ENCODE results near the gene ACTL7A.

Gene ACTL7A

DNA sequence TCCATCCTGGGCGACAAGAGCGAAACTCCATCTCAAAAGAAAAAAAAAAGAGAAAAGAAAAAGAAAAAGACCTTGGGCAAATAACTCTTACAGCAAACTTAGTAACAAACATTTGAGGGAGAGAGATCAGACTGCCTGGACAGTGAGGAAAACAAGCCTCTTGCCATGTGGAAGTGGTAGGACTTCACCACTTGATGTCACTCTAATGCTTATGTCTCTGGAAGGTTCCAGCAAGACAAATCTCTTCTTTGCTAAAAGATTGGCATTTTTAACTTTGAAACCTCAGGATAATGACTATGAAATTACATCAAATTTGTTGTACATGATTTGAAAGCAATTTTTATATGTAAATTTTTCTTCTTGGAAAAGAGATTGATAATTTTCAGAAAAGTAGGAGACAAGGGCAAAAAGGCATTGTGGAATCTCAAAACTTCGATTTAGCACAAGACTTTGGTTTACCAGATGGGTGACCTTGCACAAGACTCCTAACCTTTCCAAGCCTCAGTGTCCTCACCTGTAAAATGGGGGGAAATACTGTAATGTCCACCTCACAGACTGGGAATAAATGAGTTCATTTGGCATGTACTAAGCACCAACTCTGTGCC lies 11.7 kb upstream of the ACTL7A start:
- no peak for DNase-seq
- no peak for ATAC-seq (ENCODE audit: insufficient read depth, low read depth)
- TF ChIP-seq EZH2 (IDR thresholded peaks at IDR 0.05; ENCODE audit: borderline replicate concordance, low read depth, low read length, severe bottlenecking), result no peak
- TF ChIP-seq CTCF (IDR thresholded peaks at IDR 0.05; ENCODE audit: borderline replicate concordance, extremely low read depth, low read length, poor library complexity, severe bottlenecking), result peak; percentile 49

GRCh38 chr9:108851138-108851537 lies 10.9 kb upstream of the ACTL7A start:
- H3K4me3 ChIP-seq (ENCODE audit: low read depth in 1 of 2, low read length in 2 of 2), result no peak overlapping the region
- H3K36me3 ChIP-seq (ENCODE audit: insufficient read depth, low read length), result no peaks in the 10 kb centered on the region
- no peaks in the 10 kb centered on the region for H3K79me2 ChIP-seq (ENCODE audit: insufficient read depth, low read length)
- H3K9ac ChIP-seq (ENCODE audit: low read depth, low read length), result no peak overlapping the region
- no peak for DNase-seq
- H3K27me3 ChIP-seq (ENCODE audit: insufficient read depth, low read length, poor library complexity), result no peaks in the 10 kb centered on the region
- no peak overlapping the region for H3K4me2 ChIP-seq (ENCODE audit: insufficient read depth, low read length)
- no peaks in the 10 kb centered on the region for H3K4me1 ChIP-seq (ENCODE audit: insufficient read depth, low read length)
- no peak overlapping the region for H2AFZ ChIP-seq (ENCODE audit: low read depth, low read length)
- no peaks in the 10 kb centered on the region for H3K9me3 ChIP-seq (ENCODE audit: insufficient read depth, low read length, severe bottlenecking)
- no peaks in the 10 kb centered on the region for H4K20me1 ChIP-seq (ENCODE audit: insufficient read depth, low read length)
- ATAC-seq (ENCODE audit: insufficient read depth, low read depth), result no peak
- no peak overlapping the region for H3K27ac ChIP-seq (ENCODE audit: low read length)
- no peak for TF ChIP-seq CTCF (IDR thresholded peaks at IDR 0.05; ENCODE audit: borderline replicate concordance, extremely low read depth, low read length, poor library complexity, severe bottlenecking)
- no peak for TF ChIP-seq EZH2 (IDR thresholded peaks at IDR 0.05; ENCODE audit: borderline replicate concordance, low read depth, low read length, severe bottlenecking)

More for the DNA sequence above, 11.7 kb upstream of the ACTL7A start:
- no peaks in the 10 kb centered on the region for H3K9me3 ChIP-seq (ENCODE audit: insufficient read depth, low read length, severe bottlenecking)
- no peak overlapping the region for H2AFZ ChIP-seq (ENCODE audit: low read depth, low read length)
- no peaks in the 10 kb centered on the region for H4K20me1 ChIP-seq (ENCODE audit: insufficient read depth, low read length)
- H3K4me2 ChIP-seq (ENCODE audit: insufficient read depth, low read length), result no peak overlapping the region
- H3K4me1 ChIP-seq (ENCODE audit: insufficient read depth, low read length), result no peaks in the 10 kb centered on the region
- H3K27me3 ChIP-seq (ENCODE audit: insufficient read depth, low read length, poor library complexity), result no peaks in the 10 kb centered on the region
- H3K27ac ChIP-seq (ENCODE audit: low read length), result no peak overlapping the region
- H3K4me3 ChIP-seq (ENCODE audit: low read depth in 1 of 2, low read length in 2 of 2), result no peak overlapping the region
- no peaks in the 10 kb centered on the region for H3K79me2 ChIP-seq (ENCODE audit: insufficient read depth, low read length)
- no peaks in the 10 kb centered on the region for H3K36me3 ChIP-seq (ENCODE audit: insufficient read depth, low read length)
- no peak overlapping the region for H3K9ac ChIP-seq (ENCODE audit: low read depth, low read length)

- Histone ChIP-seq H3K36me3 (ENCODE audit: insufficient read depth, low read length) (no peaks in the 10 kb centered on the region), H3K79me2 (ENCODE audit: insufficient read depth, low read length) (no peaks in the 10 kb centered on the region), H3K4me3 (ENCODE audit: low read depth in 1 of 2, low read length in 2 of 2) (no peak overlapping the region), H2AFZ (ENCODE audit: low read depth, low read length) (no peak overlapping the region), H3K9ac (ENCODE audit: low read depth, low read length) (no peak overlapping the region), H3K4me2 (ENCODE audit: insufficient read depth, low read length) (no peak overlapping the region), H3K9me3 (ENCODE audit: insufficient read depth, low read length, severe bottlenecking) (no peaks in the 10 kb centered on the region), H3K27ac (ENCODE audit: low read length) (no peak overlapping the region), H3K4me1 (ENCODE audit: insufficient read depth, low read length) (no peaks in the 10 kb centered on the region), H4K20me1 (ENCODE audit: insufficient read depth, low read length) (no peaks in the 10 kb centered on the region), H3K27me3 (ENCODE audit: insufficient read depth, low read length, poor library complexity) (no peaks in the 10 kb centered on the region)
- DNase-seq (no peak), ATAC-seq (ENCODE audit: insufficient read depth, low read depth) (no peak)
- TF ChIP-seq EZH2 (IDR thresholded peaks at IDR 0.05; ENCODE audit: borderline replicate concordance, low read depth, low read length, severe bottlenecking), result no peak
- TF ChIP-seq CTCF (IDR thresholded peaks at IDR 0.05; ENCODE audit: borderline replicate concordance, extremely low read depth, low read length, poor library complexity, severe bottlenecking), result no peak
Observed at GRCh38 chr9:108852079-108852478, 10.0 kb upstream of the ACTL7A start.
